ENCODE data around the gene NCBP1.

DNA sequence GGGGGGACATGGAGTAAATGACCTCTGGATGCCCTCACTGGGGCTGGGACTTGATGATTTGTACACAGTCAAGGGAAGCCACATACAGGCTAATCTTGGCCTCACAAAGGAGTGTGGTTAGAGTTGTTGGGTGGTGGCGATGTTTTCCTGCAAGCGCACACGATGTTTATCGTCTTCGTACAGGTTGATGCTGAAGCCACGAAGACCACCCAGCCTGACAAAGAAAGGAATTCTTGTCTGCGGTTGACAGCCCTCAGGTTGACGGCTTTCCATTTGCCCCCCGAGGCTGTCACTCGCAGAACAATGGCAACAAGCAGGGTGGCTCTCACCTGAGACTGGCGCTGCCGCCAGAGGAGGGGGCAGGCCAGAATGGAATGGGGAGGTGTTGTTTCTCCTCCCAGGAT is 77.6 kb downstream of the NCBP1 start:
- TF ChIP-seq CTCF (IDR thresholded peaks at IDR 0.05 in 8 of 11, conservative IDR thresholded peaks at IDR 0.05 in 3 of 11): no peak
- TF ChIP-seq POLR2AphosphoS5 (IDR thresholded peaks at IDR 0.05): no peak
- TF ChIP-seq POLR2A (IDR thresholded peaks at IDR 0.05): no peak
